Left ventricle myocardium inferior (tissue), 1 donor: ENCODE results near the gene MCOLN1. TPM values are rescaled to one million over a fixed set of nuclear protein-coding genes. Genes with fewer than 3 reads are reported as not detected.

Source experiments
- DNase-seq: peaks from one replicate; pipeline ENCODE4 v3.0.0-alpha.2; 2020
- H3K27ac ChIP-seq: fragments of 200-600 bp; replicated peaks from 2 replicates; pipeline ENCODE4 v1.8.0; 2021
- H3K27me3 ChIP-seq: fragments of 200-600 bp; 2 replicates; pipeline ENCODE4 v1.8.0; 2021; ENCODE audit warnings: low read depth
- H3K36me3 ChIP-seq: fragments of 200-600 bp; 2 replicates; pipeline ENCODE4 v1.8.0; 2021
- H3K4me1 ChIP-seq: fragments of 200-600 bp; 2 replicates; pipeline ENCODE4 v1.8.0; 2021
- H3K4me3 ChIP-seq: fragments of 200-600 bp; 2 replicates; pipeline ENCODE4 v1.8.0; 2021; ENCODE audit warnings: mild to moderate bottlenecking, moderate library complexity
- H3K9me3 ChIP-seq: fragments of 200-600 bp; replicated peaks from 2 replicates; pipeline ENCODE4 v1.8.0; 2021
- intact Hi-C: fragments of 100-400 bp; cut with micrococcal nuclease; formaldehyde crosslinking; loops from one replicate; pipeline ENCODE4 v1.11.0; 2022
- total RNA-seq: library from RNA; stranded (reverse); fragmentation: NEBNext Ultra II Directional; extraction: Animal tissue kit (Norgen Biotek cat#: 25700); gene quantifications from one replicate; pipeline ENCODE4 v1.2.1, GENCODE V29; 2021
- TF ChIP-seq, protein P1 (sequence below): fragments of 200-600 bp; IDR thresholded peaks from 2 replicates; pipeline ENCODE4 v1.8.0; 2021; ENCODE audit warnings: antibody characterized with exemption, mild to moderate bottlenecking, borderline replicate concordance
- donor health status: DM: no; HTN: yes; CAD: no; lungs with severe emphysema.

MCOLN1 gene
- total RNA-seq, 1 donor from 2014 or later: 16.8 TPM

DNA sequence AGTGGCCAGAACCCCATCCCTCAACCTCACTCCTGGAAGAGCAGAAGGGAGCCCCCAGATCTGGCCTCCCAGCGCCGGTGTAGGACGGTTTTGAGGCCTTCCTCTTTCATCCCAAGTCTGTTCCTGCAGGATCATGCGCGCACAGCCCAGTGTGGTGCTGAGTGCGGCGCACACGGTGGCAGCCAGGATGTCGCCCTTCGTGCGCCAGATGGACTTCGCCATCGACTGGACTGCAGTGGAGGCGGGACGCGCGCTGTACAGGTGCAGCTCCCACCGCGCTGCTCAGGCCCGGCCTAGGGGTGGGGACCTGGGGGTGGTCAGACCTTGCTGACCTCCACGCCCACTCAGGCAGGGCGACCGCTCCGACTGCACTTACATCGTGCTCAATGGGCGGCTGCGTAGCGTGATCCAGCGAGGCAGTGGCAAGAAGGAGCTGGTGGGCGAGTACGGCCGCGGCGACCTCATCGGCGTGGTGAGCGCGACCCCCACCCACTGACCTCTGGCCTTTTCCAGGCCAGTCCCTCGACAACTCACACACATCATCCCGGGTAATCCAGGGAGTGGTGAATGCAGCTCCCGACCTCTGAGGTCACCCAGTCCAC, 27.8 kb downstream of the MCOLN1 start:
- no peaks in the 10 kb centered on the region for H3K27me3 ChIP-seq
- H3K36me3 ChIP-seq: peaks cover 32% of the 10 kb centered on the region
- H3K4me3 ChIP-seq: no peak overlapping the region
- no peaks in the 10 kb centered on the region for H3K9me3 ChIP-seq
- no peak for DNase-seq
- peaks cover 3% of the 10 kb centered on the region for H3K4me1 ChIP-seq
- H3K27ac ChIP-seq: no peak overlapping the region
- TF ChIP-seq, protein P1, sequence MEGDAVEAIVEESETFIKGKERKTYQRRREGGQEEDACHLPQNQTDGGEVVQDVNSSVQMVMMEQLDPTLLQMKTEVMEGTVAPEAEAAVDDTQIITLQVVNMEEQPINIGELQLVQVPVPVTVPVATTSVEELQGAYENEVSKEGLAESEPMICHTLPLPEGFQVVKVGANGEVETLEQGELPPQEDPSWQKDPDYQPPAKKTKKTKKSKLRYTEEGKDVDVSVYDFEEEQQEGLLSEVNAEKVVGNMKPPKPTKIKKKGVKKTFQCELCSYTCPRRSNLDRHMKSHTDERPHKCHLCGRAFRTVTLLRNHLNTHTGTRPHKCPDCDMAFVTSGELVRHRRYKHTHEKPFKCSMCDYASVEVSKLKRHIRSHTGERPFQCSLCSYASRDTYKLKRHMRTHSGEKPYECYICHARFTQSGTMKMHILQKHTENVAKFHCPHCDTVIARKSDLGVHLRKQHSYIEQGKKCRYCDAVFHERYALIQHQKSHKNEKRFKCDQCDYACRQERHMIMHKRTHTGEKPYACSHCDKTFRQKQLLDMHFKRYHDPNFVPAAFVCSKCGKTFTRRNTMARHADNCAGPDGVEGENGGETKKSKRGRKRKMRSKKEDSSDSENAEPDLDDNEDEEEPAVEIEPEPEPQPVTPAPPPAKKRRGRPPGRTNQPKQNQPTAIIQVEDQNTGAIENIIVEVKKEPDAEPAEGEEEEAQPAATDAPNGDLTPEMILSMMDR: no peak
- intact Hi-C loops: no loop called here

DNA sequence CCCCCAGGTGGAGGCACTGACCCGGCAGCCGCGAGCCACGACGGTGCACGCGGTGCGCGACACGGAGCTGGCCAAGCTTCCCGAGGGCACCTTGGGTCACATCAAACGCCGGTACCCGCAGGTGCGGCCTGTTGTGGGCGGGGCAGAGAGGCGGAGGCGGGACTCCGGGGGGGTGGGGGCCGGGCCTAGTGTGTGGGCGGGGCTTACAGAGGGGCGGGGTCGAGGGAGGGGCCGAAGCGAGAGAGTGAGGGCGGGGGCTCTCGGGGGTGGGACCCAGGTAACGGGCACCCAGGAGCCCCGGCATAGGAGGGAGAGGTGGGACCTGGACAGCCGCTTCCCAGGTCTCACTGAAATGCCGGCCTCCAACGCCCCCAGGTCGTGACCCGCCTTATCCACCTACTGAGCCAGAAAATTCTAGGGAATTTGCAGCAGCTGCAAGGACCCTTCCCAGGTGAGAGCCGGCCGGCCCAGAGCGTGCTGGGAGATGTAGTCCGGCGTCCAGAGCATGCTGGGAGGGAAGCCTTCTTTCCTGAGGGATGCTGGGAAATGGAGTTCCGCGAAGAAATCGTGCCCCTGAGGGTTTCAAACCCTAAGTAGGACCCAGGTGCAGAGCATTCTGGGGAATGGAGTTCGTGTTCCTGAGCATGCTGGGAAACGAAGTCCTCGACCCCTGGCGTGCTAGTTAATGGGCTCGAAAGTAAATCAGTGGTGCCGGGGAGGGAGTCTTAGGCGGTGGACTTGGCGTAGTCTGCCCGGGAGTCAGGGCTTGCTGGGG, 28.8 kb downstream of the MCOLN1 start:
- Histone ChIP-seq H3K27ac (peak overlapping the region; percentile 46), H3K27me3 (no peaks in the 10 kb centered on the region), H3K9me3 (no peaks in the 10 kb centered on the region), H3K4me1 (peaks cover 3% of the 10 kb centered on the region), H3K36me3 (peaks cover 40% of the 10 kb centered on the region), H3K4me3 (peak overlapping the region; percentile 60)
- TF ChIP-seq, protein P1: no peak
- intact Hi-C loops: no loop called here
- peak; percentile 62 for DNase-seq

DNA sequence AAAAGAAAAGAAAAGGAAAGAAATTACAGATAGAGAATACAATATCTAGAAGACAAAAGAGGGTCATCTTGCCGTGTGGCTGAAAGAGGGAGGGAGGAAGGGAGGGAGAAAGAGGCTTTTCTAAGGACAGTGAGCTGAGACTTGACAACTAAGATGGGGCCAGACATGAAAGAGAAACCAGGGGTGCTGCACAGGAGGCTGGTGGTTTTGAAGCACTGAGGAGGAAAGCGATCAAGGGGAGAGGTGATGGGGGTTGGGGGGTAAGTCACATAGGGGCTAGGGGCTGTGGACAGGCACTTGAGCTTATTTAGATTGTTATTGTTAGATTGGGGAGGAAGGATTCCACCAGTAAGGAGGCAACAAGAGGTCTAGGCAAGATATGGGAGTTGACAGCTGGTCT, 30.4 kb downstream of the MCOLN1 start:
- Histone ChIP-seq H3K27ac (no peak overlapping the region), H3K9me3 (no peaks in the 10 kb centered on the region), H3K4me1 (peaks cover 3% of the 10 kb centered on the region), H3K27me3 (no peaks in the 10 kb centered on the region), H3K36me3 (peaks cover 56% of the 10 kb centered on the region), H3K4me3 (no peak overlapping the region)
- intact Hi-C loops: no loop called here
- TF ChIP-seq, protein P1: no peak
- DNase-seq: no peak

DNA sequence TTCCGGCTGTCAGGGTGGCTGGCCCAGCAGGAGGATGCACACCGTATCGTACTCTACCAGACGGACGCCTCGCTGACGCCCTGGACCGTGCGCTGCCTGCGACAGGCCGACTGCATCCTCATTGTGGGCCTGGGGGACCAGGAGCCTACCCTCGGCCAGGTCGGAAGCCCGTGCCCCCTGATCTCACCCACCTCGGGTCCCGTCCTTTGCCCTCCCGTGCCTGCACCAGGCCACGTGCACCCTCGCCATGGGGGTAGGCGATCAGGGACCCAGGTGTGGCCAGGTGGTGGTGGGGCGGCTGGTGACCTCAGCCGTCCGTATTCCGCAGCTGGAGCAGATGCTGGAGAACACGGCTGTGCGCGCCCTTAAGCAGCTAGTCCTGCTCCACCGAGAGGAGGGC, 32.1 kb downstream of the MCOLN1 start:
- DNase-seq: no peak
- Histone ChIP-seq H3K4me3 (no peak overlapping the region), H3K4me1 (peaks cover 3% of the 10 kb centered on the region), H3K27me3 (no peaks in the 10 kb centered on the region), H3K36me3 (peaks cover 74% of the 10 kb centered on the region), H3K27ac (no peak overlapping the region), H3K9me3 (no peaks in the 10 kb centered on the region)
- intact Hi-C loops: no loop called here
- TF ChIP-seq, protein P1: no peak

DNA sequence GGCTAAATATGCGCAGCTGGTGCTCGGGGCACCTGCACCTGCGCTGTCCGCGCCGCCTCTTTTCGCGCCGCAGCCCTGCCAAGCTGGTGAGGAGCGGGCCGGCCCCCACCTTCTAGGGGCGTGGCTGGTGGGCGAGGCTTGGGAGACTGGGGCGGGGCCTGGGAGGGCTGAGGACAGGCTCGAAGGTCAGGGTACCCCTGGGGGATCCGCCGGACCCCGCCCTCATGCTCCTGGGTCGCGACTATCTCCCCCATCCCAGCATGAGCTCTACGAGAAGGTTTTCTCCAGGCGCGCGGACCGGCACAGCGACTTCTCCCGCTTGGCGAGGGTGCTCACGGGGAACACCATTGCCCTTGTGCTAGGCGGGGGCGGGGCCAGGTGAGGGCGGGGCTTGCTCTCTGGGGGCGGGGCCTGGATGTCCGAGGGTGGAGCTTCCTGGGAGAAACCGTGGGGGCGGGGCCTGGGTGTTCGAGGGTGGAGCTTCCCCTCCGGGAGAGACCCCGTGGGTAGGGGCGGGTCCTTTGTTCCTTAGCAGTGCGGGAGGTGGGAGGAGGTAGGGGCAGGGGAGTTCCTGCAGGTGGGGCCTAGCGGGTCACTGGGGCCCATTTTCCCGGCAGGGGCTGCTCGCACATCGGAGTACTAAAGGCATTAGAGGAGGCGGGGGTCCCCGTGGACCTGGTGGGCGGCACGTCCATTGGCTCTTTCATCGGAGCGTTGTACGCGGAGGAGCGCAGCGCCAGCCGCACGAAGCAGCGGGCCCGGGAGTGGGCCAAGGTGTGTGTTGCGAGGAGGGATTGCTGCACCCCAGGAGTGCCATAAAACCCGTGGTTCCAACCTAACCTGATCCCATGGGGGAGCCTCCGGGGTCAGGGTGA, 32.8 kb downstream of the MCOLN1 start:
- TF ChIP-seq, protein P1: no peak
- no peak for DNase-seq
- no peaks in the 10 kb centered on the region for H3K27me3 ChIP-seq
- peaks cover 2% of the 10 kb centered on the region for H3K9me3 ChIP-seq
- no peak overlapping the region for H3K27ac ChIP-seq
- intact Hi-C loops: no loop called here
- no peak overlapping the region for H3K4me3 ChIP-seq
- peaks cover 3% of the 10 kb centered on the region for H3K4me1 ChIP-seq
- peaks cover 74% of the 10 kb centered on the region for H3K36me3 ChIP-seq
